ENCODE results near the gene PLEKHM1.

DNA sequence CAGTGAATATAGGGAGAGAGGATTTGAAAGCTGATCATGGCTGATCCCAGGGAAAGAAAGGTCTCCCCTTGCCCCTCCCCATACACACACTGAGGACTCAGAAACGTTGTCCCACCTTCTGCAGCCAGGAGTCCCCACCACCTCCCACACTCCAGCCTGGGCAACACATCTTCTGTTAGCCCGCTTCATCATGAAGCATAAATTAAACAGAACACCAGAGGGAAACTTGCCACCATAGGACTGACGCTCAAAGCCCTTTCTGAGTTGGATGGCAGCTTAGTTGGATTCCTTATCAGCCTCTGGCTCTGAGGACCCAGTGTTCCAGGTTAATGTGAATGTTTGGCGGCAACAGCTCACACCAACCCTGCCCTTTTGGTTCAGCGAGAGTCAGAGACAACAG lies 91.7 kb downstream of the PLEKHM1 start:
- TF ChIP-seq POLR2A (IDR thresholded peaks at IDR 0.05), result no peak
- no peak for TF ChIP-seq CTCF (IDR thresholded peaks at IDR 0.05)

All from suprapubic skin (tissue), 3 donors.